ENCODE results near the gene USP12.

USP12 gene

GRCh38 chr13:27052551-27053208 lies 118.9 kb downstream of the USP12 start:
- peaks cover 18% of the 10 kb centered on the region for H3K4me1 ChIP-seq (ENCODE audit: control insufficient read depth, insufficient read depth, low read length, unreplicated experiment)
- H3K79me2 ChIP-seq (ENCODE audit: control insufficient read depth, insufficient read depth, low read length, unreplicated experiment), result no peaks in the 10 kb centered on the region
- H2AFZ ChIP-seq (ENCODE audit: low read length, unreplicated experiment), result no peak overlapping the region
- no peaks in the 10 kb centered on the region for H3K27me3 ChIP-seq (ENCODE audit: insufficient read depth, low read length)
- H3K36me3 ChIP-seq (ENCODE audit: insufficient read depth, low read length), result no peaks in the 10 kb centered on the region
- H3K27ac ChIP-seq (ENCODE audit: low read depth, low read length), result no peak overlapping the region
- H3K4me3 ChIP-seq (ENCODE audit: low read depth, low read length), result no peak overlapping the region

GRCh38 chr13:27047081-27047480 lies 124.5 kb downstream of the USP12 start:
- Histone ChIP-seq H3K27ac (ENCODE audit: low read depth, low read length) (no peak overlapping the region), H3K4me1 (ENCODE audit: control insufficient read depth, insufficient read depth, low read length, unreplicated experiment) (peaks cover 10% of the 10 kb centered on the region), H3K36me3 (ENCODE audit: insufficient read depth, low read length) (no peaks in the 10 kb centered on the region), H2AFZ (ENCODE audit: low read length, unreplicated experiment) (no peak overlapping the region), H3K79me2 (ENCODE audit: control insufficient read depth, insufficient read depth, low read length, unreplicated experiment) (no peaks in the 10 kb centered on the region), H3K27me3 (ENCODE audit: insufficient read depth, low read length) (no peaks in the 10 kb centered on the region), H3K4me3 (ENCODE audit: low read depth, low read length) (no peak overlapping the region)

- no peaks in the 10 kb centered on the region for H3K36me3 ChIP-seq (ENCODE audit: insufficient read depth, low read length)
- H3K27ac ChIP-seq (ENCODE audit: low read depth, low read length), result no peak overlapping the region
- no peak overlapping the region for H3K4me3 ChIP-seq (ENCODE audit: low read depth, low read length)
- no peaks in the 10 kb centered on the region for H3K27me3 ChIP-seq (ENCODE audit: insufficient read depth, low read length)
- H3K79me2 ChIP-seq (ENCODE audit: control insufficient read depth, insufficient read depth, low read length, unreplicated experiment), result no peaks in the 10 kb centered on the region
- no peak overlapping the region for H2AFZ ChIP-seq (ENCODE audit: low read length, unreplicated experiment)
- H3K4me1 ChIP-seq (ENCODE audit: control insufficient read depth, insufficient read depth, low read length, unreplicated experiment), result peaks cover 10% of the 10 kb centered on the region
Observed at GRCh38 chr13:27044837-27045570, 126.6 kb downstream of the USP12 start.

GRCh38 chr13:27043013-27043412 lies 128.6 kb downstream of the USP12 start:
- Histone ChIP-seq H3K4me3 (ENCODE audit: low read depth, low read length) (no peak overlapping the region), H3K79me2 (ENCODE audit: control insufficient read depth, insufficient read depth, low read length, unreplicated experiment) (no peaks in the 10 kb centered on the region), H3K36me3 (ENCODE audit: insufficient read depth, low read length) (no peaks in the 10 kb centered on the region), H3K27me3 (ENCODE audit: insufficient read depth, low read length) (no peaks in the 10 kb centered on the region), H2AFZ (ENCODE audit: low read length, unreplicated experiment) (peak overlapping the region; percentile 58), H3K27ac (ENCODE audit: low read depth, low read length) (peak overlapping the region; percentile 59), H3K4me1 (ENCODE audit: control insufficient read depth, insufficient read depth, low read length, unreplicated experiment) (peaks cover 19% of the 10 kb centered on the region)

- no peaks in the 10 kb centered on the region for H3K27me3 ChIP-seq (ENCODE audit: insufficient read depth, low read length)
- peaks cover 36% of the 10 kb centered on the region for H3K4me1 ChIP-seq (ENCODE audit: control insufficient read depth, insufficient read depth, low read length, unreplicated experiment)
- H2AFZ ChIP-seq (ENCODE audit: low read length, unreplicated experiment), result no peak overlapping the region
- no peaks in the 10 kb centered on the region for H3K36me3 ChIP-seq (ENCODE audit: insufficient read depth, low read length)
- no peak overlapping the region for H3K4me3 ChIP-seq (ENCODE audit: low read depth, low read length)
- no peaks in the 10 kb centered on the region for H3K79me2 ChIP-seq (ENCODE audit: control insufficient read depth, insufficient read depth, low read length, unreplicated experiment)
- H3K27ac ChIP-seq (ENCODE audit: low read depth, low read length), result no peak overlapping the region
Observed at GRCh38 chr13:27041341-27041740, 130.3 kb downstream of the USP12 start.

- peaks cover 42% of the 10 kb centered on the region for H3K4me1 ChIP-seq (ENCODE audit: control insufficient read depth, insufficient read depth, low read length, unreplicated experiment)
- H3K27ac ChIP-seq (ENCODE audit: low read depth, low read length), result no peak overlapping the region
Observed at GRCh38 chr13:27040826-27041108, 130.8 kb downstream of the USP12 start.

GRCh38 chr13:27039171-27039701 lies 132.4 kb downstream of the USP12 start:
- no peak overlapping the region for H3K4me3 ChIP-seq (ENCODE audit: low read depth, low read length)
- H3K36me3 ChIP-seq (ENCODE audit: insufficient read depth, low read length), result no peaks in the 10 kb centered on the region
- H3K27me3 ChIP-seq (ENCODE audit: insufficient read depth, low read length), result no peaks in the 10 kb centered on the region
- no peaks in the 10 kb centered on the region for H3K79me2 ChIP-seq (ENCODE audit: control insufficient read depth, insufficient read depth, low read length, unreplicated experiment)
- peaks cover 44% of the 10 kb centered on the region for H3K4me1 ChIP-seq (ENCODE audit: control insufficient read depth, insufficient read depth, low read length, unreplicated experiment)
- no peak overlapping the region for H3K27ac ChIP-seq (ENCODE audit: low read depth, low read length)
- no peak overlapping the region for H2AFZ ChIP-seq (ENCODE audit: low read length, unreplicated experiment)

More at GRCh38 chr13:27040826-27041108, 130.8 kb downstream of the USP12 start:
- Histone ChIP-seq H3K27me3 (ENCODE audit: insufficient read depth, low read length) (no peaks in the 10 kb centered on the region), H3K36me3 (ENCODE audit: insufficient read depth, low read length) (no peaks in the 10 kb centered on the region), H3K79me2 (ENCODE audit: control insufficient read depth, insufficient read depth, low read length, unreplicated experiment) (no peaks in the 10 kb centered on the region), H3K4me3 (ENCODE audit: low read depth, low read length) (no peak overlapping the region), H2AFZ (ENCODE audit: low read length, unreplicated experiment) (no peak overlapping the region)

- no peaks in the 10 kb centered on the region for H3K36me3 ChIP-seq (ENCODE audit: insufficient read depth, low read length)
- H2AFZ ChIP-seq (ENCODE audit: low read length, unreplicated experiment), result no peak overlapping the region
- peaks cover 40% of the 10 kb centered on the region for H3K4me1 ChIP-seq (ENCODE audit: control insufficient read depth, insufficient read depth, low read length, unreplicated experiment)
- no peak overlapping the region for H3K4me3 ChIP-seq (ENCODE audit: low read depth, low read length)
- no peak overlapping the region for H3K27ac ChIP-seq (ENCODE audit: low read depth, low read length)
- H3K79me2 ChIP-seq (ENCODE audit: control insufficient read depth, insufficient read depth, low read length, unreplicated experiment), result no peaks in the 10 kb centered on the region
- H3K27me3 ChIP-seq (ENCODE audit: insufficient read depth, low read length), result no peaks in the 10 kb centered on the region
Observed at GRCh38 chr13:27038323-27038722, 133.3 kb downstream of the USP12 start.

- Histone ChIP-seq H3K27me3 (ENCODE audit: insufficient read depth, low read length) (no peaks in the 10 kb centered on the region), H3K4me1 (ENCODE audit: control insufficient read depth, insufficient read depth, low read length, unreplicated experiment) (peaks cover 35% of the 10 kb centered on the region), H3K27ac (ENCODE audit: low read depth, low read length) (no peak overlapping the region), H3K79me2 (ENCODE audit: control insufficient read depth, insufficient read depth, low read length, unreplicated experiment) (no peaks in the 10 kb centered on the region), H3K36me3 (ENCODE audit: insufficient read depth, low read length) (no peaks in the 10 kb centered on the region), H2AFZ (ENCODE audit: low read length, unreplicated experiment) (no peak overlapping the region), H3K4me3 (ENCODE audit: low read depth, low read length) (no peak overlapping the region)
Observed at GRCh38 chr13:27037571-27037970, 134.0 kb downstream of the USP12 start.

- H2AFZ ChIP-seq (ENCODE audit: low read length, unreplicated experiment), result no peak overlapping the region
- H3K27me3 ChIP-seq (ENCODE audit: insufficient read depth, low read length), result no peaks in the 10 kb centered on the region
- H3K4me3 ChIP-seq (ENCODE audit: low read depth, low read length), result no peak overlapping the region
- H3K36me3 ChIP-seq (ENCODE audit: insufficient read depth, low read length), result no peaks in the 10 kb centered on the region
- no peak overlapping the region for H3K27ac ChIP-seq (ENCODE audit: low read depth, low read length)
- peaks cover 34% of the 10 kb centered on the region for H3K4me1 ChIP-seq (ENCODE audit: control insufficient read depth, insufficient read depth, low read length, unreplicated experiment)
- H3K79me2 ChIP-seq (ENCODE audit: control insufficient read depth, insufficient read depth, low read length, unreplicated experiment), result no peaks in the 10 kb centered on the region
Observed at GRCh38 chr13:27037171-27037570, 134.4 kb downstream of the USP12 start.

Data from ACC112 (cell line).